ENCODE data around the gene CTIF.
"Not testable (repeated sequence)": the region's sequence is repeated elsewhere in the genome, so short reads cannot be mapped to it uniquely, and the experiment has no call there.

CTIF gene

DNA sequence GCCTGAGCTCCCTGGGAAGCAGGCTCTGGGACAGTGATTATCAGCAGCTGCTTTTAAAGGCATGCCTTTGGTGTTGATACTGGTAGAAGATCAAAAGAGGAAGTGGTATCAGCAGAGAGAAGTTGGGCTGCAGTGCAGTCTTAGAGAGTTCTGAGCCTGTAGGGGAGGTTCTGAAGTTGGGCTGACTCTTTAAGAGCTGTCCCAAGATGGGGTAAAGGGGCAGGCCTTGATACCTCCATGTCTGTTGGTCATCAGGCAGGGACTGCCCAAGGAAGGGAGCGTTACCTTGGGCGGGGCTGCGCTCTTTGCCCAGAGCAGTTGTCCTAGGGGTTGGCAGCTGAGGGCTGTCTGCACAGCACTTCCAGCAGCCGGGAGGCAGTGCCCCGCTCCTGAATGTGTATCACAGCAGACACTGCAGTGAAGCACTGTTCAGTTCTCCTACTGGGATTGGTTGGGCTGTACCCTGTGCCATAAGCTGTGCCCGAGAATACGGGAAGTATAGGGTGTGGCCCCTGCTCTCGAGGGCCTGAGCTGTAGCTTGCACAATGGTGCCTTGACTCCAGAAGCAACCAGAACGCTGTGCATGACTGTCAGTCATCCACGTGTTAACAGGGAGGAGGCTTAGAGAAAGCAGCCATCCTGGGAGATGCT, 177.0 kb downstream of the CTIF start:
- DNase-seq: no peak

GRCh38 chr18:48717227-48717626, 178.4 kb downstream of the CTIF start:
- DNase-seq: not testable (repeated sequence)

DNA sequence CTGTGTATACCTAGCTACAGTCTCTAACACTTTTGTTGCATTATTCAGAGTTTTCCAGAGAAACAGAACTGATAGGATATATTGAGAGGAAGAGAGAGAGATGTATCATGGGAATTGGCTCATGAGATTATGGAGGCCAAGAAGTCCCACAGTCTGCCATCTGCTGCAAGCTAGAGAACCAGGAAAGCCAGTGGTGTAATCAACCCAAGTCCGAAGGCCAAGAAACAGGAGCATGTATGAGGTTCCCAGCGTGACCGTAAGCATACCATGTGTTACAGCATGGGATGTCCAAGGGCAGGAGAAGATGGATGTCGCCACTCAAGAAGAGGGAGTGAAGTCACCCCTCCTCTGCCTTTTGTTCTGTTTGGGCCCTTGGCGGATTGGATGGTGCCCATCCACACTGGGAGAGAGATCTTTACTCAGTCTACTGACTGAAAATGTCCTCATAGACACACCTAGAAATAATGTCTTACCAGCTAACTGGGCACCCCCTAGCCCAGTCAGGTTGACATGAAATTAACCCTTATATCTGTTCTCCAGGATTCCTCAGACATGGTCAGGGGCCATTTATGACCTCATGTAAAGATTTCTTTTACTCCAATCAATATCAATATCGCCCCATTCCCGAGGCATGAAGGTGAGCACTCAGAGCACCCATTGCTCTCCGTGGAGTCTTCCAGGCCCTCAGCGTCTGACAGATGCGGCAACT, 179.6 kb downstream of the CTIF start:
- DNase-seq: no peak

DNA sequence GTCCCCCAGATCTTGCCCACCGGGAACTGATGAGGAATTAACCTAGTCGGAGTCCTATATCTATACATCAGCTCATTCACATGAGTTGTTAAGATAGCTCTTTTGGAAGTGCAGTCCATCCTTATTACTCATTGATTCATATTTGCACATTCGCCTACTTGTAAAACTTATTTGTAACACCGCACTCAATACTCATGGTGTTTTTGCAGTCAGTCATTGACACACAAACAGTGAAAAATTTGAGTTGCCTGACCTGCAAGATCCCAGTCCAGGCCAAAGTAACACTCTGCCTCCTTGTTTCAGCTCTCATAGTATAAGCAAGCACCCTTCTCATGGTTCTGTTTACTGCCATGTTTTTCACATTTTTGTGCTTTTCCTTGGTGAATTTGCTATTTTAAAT, 180.6 kb downstream of the CTIF start:
- DNase-seq: no peak

GRCh38 chr18:48719974-48720654, 181.3 kb downstream of the CTIF start:
- no peak for DNase-seq

GRCh38 chr18:48720655-48721025, 181.8 kb downstream of the CTIF start:
- no peak for DNase-seq

DNA sequence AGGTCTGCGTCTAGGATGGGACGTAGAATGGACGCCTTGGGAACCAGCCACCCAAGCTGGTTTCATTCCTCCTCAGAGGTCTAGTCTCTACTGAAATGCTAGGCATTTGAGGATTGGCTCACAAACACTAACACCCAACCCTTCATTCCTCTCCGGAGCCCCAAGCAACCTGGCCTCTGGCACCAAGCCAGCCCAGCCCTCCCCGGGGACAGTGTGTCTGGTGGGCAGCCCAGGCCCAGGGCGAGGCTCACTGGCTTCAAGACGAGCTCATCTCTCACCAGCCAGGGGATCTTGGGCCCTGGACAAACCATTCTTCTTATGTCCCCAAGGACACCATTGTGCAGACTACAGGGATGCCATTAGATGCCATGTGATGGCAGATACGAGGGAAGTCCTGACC, 182.5 kb downstream of the CTIF start:
- no peak for DNase-seq

- no peak for DNase-seq
Measured at GRCh38 chr18:48723016-48723415, 184.2 kb downstream of the CTIF start.

DNA sequence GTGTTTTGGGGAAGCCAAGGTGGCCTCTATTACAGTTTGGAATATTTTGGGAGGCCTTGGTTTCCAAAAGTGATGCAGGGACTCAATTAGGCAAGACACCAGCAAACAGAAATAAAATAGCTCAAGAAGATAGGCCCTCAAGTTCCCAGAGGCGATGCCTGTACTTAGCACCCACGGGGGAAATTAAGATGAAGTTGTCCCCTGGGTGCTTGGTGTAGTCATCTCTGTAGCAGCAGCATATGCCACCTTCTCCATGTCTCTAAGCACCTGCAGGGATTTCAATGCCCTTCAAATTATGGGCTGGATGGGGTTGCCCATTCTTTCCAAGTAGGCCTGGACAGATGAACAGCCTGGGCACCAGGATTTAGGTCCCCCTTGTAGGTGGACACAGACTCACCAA, 185.0 kb downstream of the CTIF start:
- no peak for DNase-seq

DNA sequence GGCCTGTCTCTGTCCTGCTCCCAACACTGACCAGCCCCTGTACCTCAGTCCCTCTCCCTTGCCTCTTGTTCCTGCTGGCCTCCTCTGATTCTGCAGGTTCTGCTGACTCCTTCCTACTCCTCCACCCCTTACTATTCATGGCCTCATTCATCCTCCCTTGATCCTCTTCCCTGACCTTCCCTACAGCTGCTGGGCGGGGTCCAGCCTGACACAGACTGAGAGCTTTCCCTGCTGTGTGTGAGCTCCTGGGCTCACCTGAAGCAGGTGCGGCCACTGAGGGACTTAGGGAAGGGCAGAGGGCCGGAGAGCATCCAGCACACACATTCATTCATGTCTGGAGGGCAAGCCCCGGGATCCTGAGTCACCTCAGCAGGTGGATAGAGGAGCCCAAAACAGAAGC, 185.6 kb downstream of the CTIF start:
- no peak for DNase-seq

DNA sequence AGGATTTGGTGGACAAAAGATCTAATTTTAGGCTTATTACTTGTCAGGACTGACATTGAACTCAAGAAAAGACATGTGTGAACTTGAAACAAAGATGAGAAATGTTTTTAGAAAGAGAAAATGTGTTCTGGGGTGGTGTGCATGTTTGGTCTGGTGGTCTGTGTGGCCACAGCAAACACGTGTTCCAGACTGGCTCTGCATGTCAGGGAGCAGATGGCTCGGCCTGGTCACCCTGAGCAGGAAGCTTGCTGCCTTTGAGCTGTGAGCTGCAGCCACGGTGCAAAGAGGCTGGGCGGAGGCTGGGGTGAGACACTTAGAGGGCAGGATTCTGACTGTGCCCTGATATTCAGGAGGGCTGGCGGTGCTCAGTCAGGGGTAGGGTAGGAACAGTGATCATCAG, 186.1 kb downstream of the CTIF start:
- DNase-seq: no peak

- DNase-seq: no peak
Measured at GRCh38 chr18:48725562-48725961, 186.7 kb downstream of the CTIF start.

GRCh38 chr18:48727681-48728080, 188.8 kb downstream of the CTIF start:
- no peak for DNase-seq

GRCh38 chr18:48728204-48728833, 189.5 kb downstream of the CTIF start:
- no peak for DNase-seq

DNA sequence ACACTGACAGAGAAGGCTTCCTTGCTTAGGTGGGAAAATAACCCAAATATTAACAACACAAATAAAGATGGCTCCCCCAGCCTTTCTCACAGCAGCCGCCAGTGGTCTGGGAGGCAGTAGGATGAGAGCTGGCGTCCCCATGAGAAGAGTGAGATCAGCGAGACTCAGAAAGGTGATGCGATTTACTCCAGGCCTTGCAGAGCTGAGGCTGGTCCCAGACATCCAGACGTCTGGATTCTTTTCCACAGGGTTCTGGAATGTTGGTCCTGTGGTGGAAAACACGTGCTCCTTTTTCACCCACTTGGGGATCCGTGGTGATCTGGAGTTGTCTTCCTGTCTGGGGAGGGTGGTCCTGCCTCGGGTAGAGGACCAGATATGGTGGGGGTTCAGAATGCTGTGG, 190.6 kb downstream of the CTIF start:
- DNase-seq: no peak

GRCh38 chr18:48730010-48730409, 191.2 kb downstream of the CTIF start:
- DNase-seq: no peak

DNA sequence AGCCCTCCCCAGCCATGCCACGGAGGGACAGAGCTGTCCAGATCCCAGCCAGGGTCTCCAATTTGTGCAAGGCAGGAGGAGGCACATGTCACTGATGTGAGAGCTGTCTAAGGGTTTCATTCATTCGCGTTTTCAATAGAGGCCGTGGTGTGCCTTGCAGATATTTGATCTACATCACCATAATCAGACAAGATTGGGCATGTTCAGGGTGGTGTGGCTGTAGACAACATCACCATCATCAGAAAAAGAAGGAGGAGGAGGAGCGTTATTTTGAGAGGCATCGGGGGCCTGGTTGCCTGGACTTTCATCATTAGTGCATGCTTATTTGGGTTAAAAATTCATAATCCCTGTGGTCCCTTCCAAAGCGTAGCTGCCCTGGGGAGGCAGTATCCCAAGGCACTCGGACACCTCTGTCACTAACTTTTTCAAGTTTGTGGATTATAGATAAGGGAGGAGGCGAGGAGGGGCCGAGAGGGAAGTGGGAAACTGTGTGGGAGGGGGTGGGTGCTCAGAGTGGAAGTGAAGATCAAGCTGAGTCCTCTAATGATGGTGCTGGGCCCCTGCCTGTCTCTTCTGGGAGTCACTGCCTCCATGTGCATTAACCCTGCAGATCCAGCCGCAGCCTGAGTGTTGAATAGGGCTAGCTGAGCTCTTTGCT, 194.1 kb downstream of the CTIF start:
- DNase-seq: no peak

DNA sequence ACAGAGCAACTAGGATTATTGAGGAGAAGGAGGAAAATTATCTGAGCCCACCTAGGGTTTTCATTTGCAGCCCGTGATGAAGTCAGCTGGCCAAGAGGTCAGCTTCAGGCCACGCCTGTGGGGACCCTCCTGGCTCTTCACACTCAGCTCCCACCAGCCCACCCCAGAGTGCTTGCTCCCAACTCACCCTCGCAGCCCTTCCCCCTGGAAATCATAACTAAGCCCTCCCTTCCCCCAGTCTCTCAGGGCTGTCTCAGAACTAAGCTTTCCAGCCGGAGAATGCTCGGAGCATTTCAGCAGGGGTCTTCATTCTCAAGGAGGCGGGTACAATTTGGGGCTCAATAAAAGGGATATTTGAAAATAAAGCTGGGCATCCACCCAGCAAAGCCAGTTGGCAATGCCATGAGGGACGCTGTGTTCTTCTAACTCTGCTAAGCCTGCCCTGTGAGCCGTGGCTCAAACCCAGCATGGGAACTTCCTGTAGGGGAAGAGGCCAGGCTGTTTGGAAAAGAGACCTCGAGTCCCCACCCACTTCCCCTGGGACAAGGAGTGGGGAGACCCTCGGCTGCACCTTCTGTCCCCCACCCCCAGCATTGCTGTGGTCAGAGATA, 194.9 kb downstream of the CTIF start:
- DNase-seq: no peak

- DNase-seq: no peak
Measured at GRCh38 chr18:48734460-48734859, 195.6 kb downstream of the CTIF start.

DNA sequence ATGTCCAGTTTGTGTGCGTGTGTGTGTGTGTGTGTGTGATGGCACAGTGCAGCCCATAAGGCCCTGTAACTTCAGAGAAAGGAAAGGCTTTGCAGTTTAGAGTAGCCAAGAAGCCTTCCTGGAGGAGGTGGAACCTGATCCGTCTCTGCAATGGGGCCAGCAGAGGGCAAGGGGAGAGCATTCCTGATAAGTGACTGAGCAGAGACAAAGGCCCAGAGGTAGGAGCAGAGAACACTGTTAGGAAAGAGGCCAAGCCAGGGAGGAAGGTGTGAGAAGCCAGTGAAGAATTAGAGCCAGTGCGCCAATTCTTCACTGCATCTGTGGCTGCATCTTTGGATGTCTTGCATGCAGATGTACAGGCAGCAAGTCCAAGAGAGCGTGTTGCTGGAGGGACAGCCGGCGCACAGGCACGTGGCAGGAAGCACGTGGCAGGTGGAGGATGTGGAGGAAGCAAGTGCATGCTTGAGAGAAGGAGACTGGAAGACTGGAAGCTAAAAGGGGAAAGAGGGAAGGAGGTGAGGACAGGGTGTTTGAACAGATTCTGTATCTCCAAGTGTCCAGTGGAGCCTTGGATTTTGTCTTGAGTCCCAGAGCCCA, 196.3 kb downstream of the CTIF start:
- DNase-seq: no peak

DNA sequence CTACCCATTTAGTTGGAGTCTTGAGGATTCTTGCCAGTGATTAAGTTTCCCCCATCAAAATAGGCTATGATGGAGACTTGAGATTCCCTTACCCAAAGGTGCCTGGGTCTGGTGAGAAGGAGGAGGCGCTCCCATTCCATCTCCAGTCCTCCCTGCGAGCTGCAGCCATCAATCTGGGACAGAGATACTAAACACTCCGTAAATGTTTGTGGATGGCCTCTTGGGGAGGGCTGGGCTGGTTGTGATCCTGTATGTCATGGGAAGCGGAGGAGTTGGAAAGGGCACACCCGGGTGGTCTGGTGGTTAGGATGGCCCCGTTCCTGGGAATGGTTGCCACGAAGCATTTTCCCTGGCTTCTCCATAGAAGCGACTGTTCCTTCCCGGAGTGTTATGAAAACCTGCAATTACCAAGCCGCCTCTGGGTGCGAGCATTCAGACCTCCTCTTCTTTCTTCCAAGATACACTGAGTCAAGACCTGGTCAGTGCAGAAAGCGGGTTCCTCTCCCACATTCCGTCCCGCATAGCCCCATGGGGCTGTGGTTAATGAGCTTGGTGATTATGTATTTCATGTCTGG, 196.9 kb downstream of the CTIF start:
- no peak for DNase-seq
